Measurements from ENCODE around the gene TRIM51G. TPM values are rescaled to one million over a fixed set of nuclear protein-coding genes. Genes with fewer than 3 reads are reported as not detected.
"Not testable (repeated sequence)": the region's sequence is repeated elsewhere in the genome, so short reads cannot be mapped to it uniquely, and the experiment has no call there.

The TRIM51G gene
- not detected for total RNA-seq

DNA sequence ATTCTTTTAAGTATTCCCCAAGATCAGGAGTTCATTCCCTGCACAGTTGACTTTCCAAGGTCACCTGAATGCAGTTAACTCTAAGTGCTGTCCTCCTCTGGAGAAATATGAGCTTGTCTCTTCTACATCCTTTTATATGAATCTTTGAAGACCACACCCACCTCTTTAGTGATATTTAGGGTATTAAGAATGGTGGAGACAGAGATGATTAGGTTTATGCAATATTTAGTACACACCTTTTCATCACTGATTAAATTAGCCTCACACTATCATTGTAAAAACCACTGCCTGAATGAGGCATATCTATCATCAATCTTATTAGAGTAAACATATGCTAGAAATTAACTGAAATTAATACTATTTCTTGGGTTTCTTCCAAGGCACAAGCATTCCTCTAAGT is at the start of gene TRIM51G:
TSS of gene TRIM51G (minus strand) at position 101 of the 400 bp plus-strand sequence. CDS start 2,190 bp downstream, outside the sequence.
- H3K36me3 ChIP-seq; DNase-seq (ENCODE audit: low spot score); H3K27ac ChIP-seq; H3K4me1 ChIP-seq; H3K4me3 ChIP-seq; H3K27me3 ChIP-seq; H3K9me3 ChIP-seq: not testable (repeated sequence)

- not testable (repeated sequence) for H3K9me3 ChIP-seq
These were observed 44.8 kb upstream of the TRIM51G start, which contains the start of gene TRIM49B for GRCh38 chr11:49028523-49028922. TRIM49B (plus strand) TSS chr11:49028823; CDS start chr11:49031600, 2,777 bp downstream.

DNA sequence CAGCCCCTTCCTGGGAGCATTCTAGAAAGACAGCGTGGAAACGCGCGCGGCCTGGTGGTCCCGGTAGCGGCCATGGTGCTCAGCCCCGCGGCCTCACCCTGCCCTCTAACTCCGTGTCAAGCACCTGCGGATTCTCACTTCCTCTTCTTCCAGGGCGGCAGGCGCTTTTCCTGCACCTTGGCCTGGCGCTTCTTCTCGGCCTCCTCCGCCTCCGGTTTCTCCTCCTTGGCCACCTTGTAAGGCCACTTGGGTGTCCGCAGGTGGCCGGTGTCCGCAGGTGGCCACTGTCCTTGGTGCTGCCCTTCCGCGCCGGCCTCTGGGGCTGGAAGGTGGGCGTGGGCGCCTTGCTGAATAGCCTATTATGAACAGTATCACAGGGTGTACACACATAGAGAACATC is 15.1 kb downstream of the TRIM51G start:
- H3K27ac ChIP-seq, result not testable (repeated sequence)

More at GRCh38 chr11:49028523-49028922, 44.8 kb upstream of the TRIM51G start, which contains the start of gene TRIM49B:
- not testable (repeated sequence) for H3K4me3 ChIP-seq; H3K27me3 ChIP-seq; H3K27ac ChIP-seq; DNase-seq (ENCODE audit: low spot score); H3K36me3 ChIP-seq; H3K4me1 ChIP-seq

DNA sequence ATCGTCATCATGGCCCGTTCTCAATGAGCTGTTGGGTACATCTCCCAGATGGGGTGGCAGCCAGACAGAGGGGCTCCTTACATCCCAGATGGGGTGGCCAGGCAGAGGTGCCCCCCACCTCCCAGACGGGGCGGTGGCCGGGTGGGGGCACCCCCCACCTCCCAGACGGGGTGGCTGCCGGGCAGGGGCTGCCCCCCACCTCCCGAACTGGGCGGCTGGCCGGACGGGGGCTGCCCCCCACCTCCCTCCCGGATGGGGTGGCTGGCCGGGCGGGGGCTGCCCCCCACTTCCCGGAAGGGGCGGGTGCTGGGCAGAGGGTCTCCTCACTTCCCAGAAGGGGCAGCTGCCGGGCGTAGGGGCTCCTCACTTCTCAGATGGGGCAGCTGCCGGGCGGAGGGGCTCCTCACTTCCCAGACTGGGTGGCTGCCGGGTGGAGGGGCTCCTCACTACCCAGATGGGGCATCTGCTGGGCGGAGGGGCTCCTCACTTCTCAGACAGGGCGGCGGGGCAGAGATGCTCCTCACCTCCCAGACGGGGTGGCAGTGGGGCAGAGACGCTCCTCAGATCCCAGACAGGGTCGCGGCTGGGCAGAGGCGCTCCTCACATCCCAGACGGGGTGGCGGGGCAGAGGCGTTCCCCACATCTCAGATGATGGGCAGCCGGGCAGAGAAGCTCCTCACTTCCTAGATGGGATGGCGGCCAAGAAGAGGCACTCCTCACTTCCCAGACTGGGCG is 28.2 kb downstream of the TRIM51G start:
- not testable (repeated sequence) for H3K9me3 ChIP-seq; DNase-seq (ENCODE audit: low spot score); H3K27ac ChIP-seq; H3K36me3 ChIP-seq; H3K4me1 ChIP-seq; H3K4me3 ChIP-seq; H3K27me3 ChIP-seq

More for the DNA sequence above, 15.1 kb downstream of the TRIM51G start:
- H3K4me1 ChIP-seq; H3K4me3 ChIP-seq; H3K27me3 ChIP-seq; H3K9me3 ChIP-seq; DNase-seq (ENCODE audit: low spot score); H3K36me3 ChIP-seq: not testable (repeated sequence)

GRCh38 chr11:48945796-48946195 is 37.9 kb downstream of the TRIM51G start:
- H3K36me3 ChIP-seq; H3K4me1 ChIP-seq; H3K27ac ChIP-seq; H3K4me3 ChIP-seq; H3K27me3 ChIP-seq; H3K9me3 ChIP-seq; DNase-seq (ENCODE audit: low spot score): not testable (repeated sequence)

Other genes starting within 250 kb of the TRIM51G start
- gene TRIM49B, start 44.9 kb upstream of the TRIM51G start, total RNA-seq, result not detected
- not detected for gene TRIM64C, start 75.2 kb upstream of the TRIM51G start, total RNA-seq
- gene FOLH1, start 224.7 kb upstream of the TRIM51G start, total RNA-seq, result not detected

Data from right atrium auricular region (tissue), 2 donors.